OCI-LY3 (cell line): ENCODE data around the gene SCAP.

Source experiments
- EZH2phosphoT487 ChIP-seq: fragments of 200-600 bp; shearing (Covaris generic); IDR thresholded peaks from 2 replicates; pipeline ENCODE4 v1.6.1; 2018; ENCODE audit warnings: antibody characterized with exemption, mixed run types, low read depth
- TF ChIP-seq, protein P1 (sequence below): fragments of 200-600, 300-600 bp; sonication (generic); IDR thresholded peaks from 2 replicates; pipeline ENCODE4 v1.5.1; 2014; ENCODE audit warnings: antibody characterized with exemption, low read length, low read depth

- TF ChIP-seq, protein P1, sequence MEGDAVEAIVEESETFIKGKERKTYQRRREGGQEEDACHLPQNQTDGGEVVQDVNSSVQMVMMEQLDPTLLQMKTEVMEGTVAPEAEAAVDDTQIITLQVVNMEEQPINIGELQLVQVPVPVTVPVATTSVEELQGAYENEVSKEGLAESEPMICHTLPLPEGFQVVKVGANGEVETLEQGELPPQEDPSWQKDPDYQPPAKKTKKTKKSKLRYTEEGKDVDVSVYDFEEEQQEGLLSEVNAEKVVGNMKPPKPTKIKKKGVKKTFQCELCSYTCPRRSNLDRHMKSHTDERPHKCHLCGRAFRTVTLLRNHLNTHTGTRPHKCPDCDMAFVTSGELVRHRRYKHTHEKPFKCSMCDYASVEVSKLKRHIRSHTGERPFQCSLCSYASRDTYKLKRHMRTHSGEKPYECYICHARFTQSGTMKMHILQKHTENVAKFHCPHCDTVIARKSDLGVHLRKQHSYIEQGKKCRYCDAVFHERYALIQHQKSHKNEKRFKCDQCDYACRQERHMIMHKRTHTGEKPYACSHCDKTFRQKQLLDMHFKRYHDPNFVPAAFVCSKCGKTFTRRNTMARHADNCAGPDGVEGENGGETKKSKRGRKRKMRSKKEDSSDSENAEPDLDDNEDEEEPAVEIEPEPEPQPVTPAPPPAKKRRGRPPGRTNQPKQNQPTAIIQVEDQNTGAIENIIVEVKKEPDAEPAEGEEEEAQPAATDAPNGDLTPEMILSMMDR: no peak
- no peak for TF ChIP-seq EZH2phosphoT487
Observed at GRCh38 chr3:47476644-47477199, 981 bp upstream of the SCAP start.
